Effector CD8-positive, alpha-beta T cell (primary cell): ENCODE measurements around the gene SULT1B1.

Experiments used
- DNase-seq: peaks from one replicate; lab custom pipeline; 2025; lab: John Stamatoyannopoulos, UW

The SULT1B1 gene

GRCh38 chr4:69749771-69750170, 10.6 kb downstream of the SULT1B1 start:
- DNase-seq: no peak

GRCh38 chr4:69748173-69748572, 12.2 kb downstream of the SULT1B1 start:
- DNase-seq: no peak

GRCh38 chr4:69744157-69744478, 16.3 kb downstream of the SULT1B1 start:
- no peak for DNase-seq

DNA sequence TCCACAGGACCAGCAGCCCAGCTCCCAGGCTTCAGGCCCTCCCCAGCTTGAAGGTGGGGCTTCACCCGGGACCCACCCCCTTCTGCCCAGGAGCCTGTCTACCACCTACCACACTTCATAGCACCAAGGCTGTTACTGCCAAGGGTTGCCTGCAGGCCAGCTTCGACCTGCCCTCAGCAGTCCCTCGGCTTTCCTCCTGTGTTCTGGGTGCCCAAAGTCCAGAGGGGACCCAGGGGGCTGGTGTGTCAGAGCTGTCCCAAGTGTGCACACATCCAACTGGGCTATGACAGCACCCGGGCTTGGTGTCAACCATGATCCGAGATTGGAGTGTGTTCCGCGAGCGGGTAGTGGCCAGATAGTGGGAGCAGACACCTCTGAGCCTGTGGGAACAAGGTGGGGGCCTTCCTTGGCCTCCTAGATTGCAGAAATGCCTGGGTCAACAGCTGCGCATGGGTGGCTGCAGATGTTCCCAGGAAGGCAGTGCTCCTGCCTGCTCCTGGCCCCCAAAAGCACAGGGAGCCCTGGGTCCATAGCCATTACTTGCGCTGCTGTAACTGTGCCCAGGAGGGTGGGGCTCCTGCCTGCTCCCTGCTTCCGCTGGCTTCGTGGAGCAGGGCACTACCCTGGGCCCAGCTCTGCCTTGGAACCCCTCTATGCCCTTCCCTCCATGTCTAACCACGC, 16.8 kb downstream of the SULT1B1 start:
- DNase-seq: no peak

DNA sequence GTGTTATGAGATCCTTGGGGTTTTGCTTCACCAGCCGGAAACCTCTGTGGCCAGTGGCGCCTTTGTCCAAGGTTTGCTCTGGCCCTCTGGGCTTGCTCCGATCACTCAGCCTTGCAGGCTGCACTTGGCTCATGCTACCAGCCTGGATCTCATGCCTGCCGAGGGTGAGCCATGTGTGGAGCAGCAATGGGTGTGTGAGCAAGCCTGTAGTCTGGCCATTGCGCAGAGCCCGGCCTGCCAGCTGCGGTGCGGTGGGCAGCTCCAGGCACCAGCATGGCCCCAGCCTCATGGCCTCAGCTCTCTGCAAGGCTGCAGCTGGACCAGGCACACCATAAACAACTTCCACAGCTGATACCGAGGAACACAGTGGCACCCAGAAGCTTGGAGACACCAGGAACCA, 17.8 kb downstream of the SULT1B1 start:
- DNase-seq: no peak

GRCh38 chr4:69738872-69739271, 21.5 kb downstream of the SULT1B1 start:
- no peak for DNase-seq

GRCh38 chr4:69735119-69735518, 25.3 kb downstream of the SULT1B1 start:
- DNase-seq: no peak

DNA sequence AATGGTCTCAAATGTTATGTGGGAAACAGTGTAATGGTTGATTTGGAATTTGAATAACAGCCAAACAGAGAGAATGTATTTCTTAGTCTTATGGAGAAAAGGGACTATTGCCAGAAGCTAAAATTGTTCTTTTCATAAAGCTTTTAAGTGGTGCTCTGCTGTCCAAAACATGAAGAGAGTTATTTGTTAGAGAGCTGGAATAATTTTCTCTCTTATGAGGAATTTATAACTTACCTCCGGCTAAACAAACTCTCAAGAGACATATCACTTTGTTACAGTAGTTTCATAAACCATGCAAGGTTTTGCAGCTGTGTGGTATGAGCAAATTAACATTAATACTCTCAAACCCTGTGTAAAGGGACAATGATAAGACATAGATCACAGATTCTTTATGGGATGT, 28.6 kb downstream of the SULT1B1 start:
- no peak for DNase-seq

GRCh38 chr4:69731241-69731640, 29.2 kb downstream of the SULT1B1 start:
- no peak for DNase-seq

GRCh38 chr4:69730002-69730401, 30.4 kb downstream of the SULT1B1 start:
- DNase-seq: no peak

GRCh38 chr4:69727926-69728325, 32.5 kb downstream of the SULT1B1 start:
- no peak for DNase-seq

GRCh38 chr4:69727426-69727825, 33.0 kb downstream of the SULT1B1 start:
- DNase-seq: no peak

DNA sequence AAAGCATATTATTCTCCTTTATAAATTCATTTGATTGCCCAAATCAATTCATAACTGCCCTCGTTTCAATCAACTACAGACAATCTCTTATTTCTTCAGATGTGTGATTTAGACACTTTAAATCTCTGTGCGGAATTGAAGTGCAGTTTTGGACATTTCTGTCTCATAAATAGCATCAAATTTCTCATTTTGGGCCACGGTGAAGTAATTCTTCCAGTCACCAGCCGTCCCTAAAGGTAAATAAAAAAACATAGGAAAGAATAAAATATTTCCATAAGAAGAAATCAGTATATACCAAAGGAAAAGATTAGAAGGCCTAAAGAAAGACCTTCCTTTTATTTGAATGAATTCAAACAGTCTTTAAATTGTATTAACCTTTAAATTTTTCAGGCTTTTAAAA, 33.4 kb downstream of the SULT1B1 start:
- DNase-seq: no peak

DNA sequence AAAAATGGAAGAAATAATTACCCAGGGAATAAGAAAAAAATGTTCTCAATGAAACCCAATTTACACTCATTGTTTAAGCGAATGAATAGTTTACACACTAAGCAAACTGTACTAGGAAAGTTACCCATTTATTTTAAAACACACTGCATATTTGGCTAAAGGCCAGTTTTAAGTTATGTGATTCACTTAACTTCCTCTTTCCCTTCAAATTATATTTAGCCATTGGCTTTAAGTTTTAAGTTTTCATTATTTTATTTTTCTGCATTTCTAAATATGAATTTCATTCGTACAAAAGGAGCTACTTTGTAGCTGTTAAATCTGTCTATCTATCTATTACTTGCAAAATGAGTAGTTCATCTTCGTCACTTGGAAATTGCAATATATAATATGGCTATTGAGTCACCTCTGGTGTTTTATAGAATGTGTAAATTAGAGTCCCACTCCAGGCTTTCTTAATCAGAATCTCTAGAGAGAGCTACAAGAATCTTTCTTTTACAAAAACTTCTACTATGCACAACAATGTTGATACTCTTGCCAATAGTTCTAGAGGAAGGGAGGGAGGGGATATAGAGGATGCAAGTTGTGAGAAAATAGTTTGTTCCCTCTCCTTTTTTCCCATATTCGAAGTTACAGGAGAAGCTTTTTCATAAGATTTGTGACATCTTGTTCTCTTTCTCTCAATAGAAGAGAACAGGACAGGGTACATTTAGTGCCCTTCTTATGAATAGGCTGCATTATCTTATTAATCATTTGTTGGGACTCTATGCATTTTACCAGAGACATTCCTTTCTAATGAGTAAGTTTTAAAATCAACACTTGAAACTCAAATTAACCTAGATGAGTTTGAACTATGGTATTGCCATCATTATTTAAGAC, 41.8 kb downstream of the SULT1B1 start:
- no peak for DNase-seq

GRCh38 chr4:69717778-69718177, 42.6 kb downstream of the SULT1B1 start:
- no peak for DNase-seq

- DNase-seq: no peak
Observed at GRCh38 chr4:69716654-69717053, 43.8 kb downstream of the SULT1B1 start.

DNA sequence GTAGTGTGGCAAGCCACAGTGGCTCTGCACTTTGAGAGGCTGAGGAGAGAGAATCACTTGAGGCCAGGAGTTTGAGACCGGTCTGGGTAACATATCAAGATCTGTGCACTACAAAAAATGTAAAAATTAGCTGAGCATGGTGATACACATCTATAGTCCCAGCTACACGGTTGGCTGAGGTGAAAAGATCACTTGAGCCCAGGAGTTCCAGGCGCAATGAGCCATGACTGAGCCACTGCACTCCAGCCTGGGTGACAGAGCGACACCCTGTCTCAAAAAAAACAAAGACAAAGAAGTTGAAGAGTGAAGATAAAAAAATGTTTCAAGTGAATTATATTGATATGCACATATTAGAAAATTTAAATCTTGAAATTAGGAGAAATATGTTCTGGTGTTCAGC, 46.3 kb downstream of the SULT1B1 start:
- no peak for DNase-seq

GRCh38 chr4:69713593-69713992, 46.8 kb downstream of the SULT1B1 start:
- no peak for DNase-seq

DNA sequence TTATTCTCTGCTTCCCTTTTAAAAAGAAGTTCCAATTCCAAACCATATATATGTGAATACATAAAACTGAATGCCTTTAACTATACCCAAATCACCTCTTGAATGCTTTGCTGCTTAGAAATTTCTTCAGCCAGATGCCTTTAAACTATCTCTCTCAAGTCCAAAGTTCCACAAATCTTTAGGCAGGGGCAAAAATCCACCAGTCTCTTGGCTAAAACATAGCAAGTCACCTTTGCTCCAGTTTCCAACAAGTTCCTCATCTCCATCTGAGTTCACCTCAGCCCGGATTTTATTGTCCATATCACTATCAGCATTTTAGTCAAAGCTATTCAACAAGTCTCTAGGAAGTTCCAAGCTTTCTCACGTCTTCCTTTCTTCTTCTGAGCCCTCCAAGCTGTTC, 49.8 kb downstream of the SULT1B1 start:
- DNase-seq: no peak

DNA sequence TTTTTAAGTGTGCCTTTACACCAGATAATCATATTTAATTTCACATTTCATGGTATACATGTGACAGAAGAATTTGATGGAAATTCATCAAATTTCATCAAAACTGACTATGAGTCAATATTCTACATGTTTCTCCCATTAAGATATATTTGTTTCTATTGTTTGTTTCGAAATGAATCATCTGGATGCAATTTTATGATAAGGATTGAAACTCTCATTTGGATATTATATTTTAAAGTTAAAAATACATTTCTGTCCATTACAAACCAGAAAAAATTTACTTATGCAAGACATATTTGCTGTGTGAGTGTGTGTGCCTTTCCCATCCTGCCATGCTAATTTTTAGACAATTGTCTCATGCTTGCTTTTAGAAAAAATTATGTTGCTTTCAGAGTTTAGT, 52.2 kb downstream of the SULT1B1 start:
- no peak for DNase-seq

- no peak for DNase-seq
Observed at GRCh38 chr4:69707807-69708206, 52.6 kb downstream of the SULT1B1 start.

DNA sequence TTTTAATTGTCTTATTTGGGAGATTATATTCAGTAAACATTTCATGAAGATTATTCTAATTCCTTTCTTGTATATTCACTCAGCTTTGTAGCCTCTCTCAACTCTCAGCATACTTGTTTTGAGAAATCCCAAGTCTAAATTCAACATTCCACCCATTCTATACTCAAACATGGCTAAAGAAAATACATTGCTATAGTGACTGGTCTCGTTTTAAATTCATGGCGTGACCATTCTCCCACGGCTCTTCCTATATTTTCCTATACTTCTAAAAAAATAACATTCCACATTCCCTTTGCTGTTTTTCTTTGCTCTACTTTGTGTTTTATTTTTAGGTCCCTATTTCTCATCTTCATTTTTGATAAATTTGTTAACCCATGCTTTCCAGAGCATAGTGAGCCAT, 58.2 kb downstream of the SULT1B1 start:
- DNase-seq: no peak

DNA sequence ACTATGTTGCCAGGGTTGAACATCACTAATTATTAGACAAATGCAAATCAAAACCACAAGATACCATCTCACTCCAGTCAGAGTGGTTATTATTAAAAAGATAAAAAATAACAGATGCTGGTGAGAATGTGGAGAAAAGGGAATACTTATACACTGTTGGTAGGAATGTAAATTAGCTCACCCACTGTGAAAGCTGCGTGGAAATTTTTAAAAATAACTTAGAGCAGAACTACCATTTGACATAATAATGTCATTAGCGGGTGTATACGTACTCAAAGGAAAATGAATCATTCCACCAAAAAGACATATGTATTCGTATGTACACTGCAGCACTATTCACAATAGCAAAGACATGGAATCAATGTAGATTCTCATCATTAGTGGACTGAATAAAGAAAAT, 58.7 kb downstream of the SULT1B1 start:
- no peak for DNase-seq
